Measurements from ENCODE around the gene DISP3.

DISP3 gene

DNA sequence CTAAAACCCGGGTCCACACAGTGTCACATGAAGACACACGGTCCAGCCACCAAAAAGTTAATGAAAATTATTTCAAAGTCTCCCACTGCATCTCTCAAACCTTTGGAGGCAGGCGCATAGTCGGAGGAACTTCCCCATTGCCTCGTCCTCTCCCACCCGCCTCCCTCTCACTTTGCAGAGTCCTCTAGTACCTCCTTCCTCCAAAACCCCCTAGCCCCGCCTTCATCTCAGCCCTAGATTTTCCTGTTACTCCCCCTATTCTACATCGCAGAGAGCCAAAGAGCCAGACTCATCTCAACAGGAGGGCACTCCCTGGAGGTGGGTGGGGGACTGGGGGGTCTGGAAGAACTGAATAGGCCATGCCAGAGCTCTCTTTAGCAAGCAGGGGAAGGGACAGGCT is 79.3 kb downstream of the DISP3 start:
- H3K4me3 ChIP-seq (ENCODE audit: low read depth, low read length) = no peak overlapping the region
- TF ChIP-seq, protein P1, sequence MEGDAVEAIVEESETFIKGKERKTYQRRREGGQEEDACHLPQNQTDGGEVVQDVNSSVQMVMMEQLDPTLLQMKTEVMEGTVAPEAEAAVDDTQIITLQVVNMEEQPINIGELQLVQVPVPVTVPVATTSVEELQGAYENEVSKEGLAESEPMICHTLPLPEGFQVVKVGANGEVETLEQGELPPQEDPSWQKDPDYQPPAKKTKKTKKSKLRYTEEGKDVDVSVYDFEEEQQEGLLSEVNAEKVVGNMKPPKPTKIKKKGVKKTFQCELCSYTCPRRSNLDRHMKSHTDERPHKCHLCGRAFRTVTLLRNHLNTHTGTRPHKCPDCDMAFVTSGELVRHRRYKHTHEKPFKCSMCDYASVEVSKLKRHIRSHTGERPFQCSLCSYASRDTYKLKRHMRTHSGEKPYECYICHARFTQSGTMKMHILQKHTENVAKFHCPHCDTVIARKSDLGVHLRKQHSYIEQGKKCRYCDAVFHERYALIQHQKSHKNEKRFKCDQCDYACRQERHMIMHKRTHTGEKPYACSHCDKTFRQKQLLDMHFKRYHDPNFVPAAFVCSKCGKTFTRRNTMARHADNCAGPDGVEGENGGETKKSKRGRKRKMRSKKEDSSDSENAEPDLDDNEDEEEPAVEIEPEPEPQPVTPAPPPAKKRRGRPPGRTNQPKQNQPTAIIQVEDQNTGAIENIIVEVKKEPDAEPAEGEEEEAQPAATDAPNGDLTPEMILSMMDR (IDR thresholded peaks at IDR 0.05; ENCODE audit: low read depth, low read length) = no peak

DNA sequence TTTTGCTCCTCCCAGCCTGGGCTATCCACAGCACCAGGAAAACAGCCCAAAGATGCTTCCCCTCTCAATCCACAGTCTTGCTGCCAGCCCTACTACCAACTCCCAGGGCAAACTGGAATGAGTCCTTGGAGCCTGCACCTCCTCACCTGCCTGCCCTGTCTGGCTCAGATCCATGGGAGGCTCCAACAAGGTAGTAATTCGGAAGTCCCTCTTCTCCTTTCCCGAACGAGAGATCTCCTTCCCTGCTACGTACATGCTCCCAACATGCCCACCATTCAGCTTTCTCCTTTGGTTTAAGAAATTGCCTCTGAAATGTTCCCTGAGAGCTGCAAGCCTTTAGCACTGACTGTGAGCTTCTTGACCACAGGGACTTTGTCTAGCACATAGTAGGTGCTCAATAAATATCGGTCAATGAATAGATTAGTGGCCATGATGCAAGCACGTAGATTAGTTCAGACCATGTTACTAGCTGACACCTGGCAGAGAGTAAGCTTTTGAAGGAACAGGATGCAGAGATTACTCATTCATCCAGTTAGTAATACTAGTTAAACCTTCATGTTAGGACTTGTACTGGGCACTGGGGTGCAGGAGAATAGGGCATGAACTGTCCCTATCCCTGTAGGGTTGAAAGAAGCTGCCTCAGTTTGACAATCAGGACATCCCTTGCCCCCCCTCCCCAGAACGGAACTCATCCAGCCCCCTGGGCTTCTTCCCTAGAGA is 80.1 kb downstream of the DISP3 start:
- H3K4me3 ChIP-seq (ENCODE audit: low read depth, low read length) = no peak overlapping the region
- TF ChIP-seq, protein P1 (IDR thresholded peaks at IDR 0.05; ENCODE audit: low read depth, low read length) = no peak

DNA sequence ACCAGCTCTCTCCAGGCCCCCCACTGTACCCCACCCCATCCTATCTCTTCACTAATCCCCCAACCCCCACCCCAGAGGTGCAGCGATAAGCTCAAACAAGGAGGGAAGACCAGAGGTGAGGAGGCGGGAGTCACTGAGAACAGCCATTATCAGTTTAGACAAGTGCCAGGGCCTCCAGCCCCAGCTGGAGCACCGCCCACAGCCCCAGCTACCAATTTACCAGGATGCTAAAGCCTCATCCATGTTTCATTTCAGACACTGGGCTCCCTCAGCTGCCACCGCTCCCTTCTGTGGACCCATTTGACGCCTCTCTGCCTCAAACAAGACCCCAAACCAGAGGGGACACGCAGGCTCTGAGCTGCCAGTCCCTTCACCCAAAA is 80.6 kb downstream of the DISP3 start:
- TF ChIP-seq, protein P1 (IDR thresholded peaks at IDR 0.05; ENCODE audit: low read depth, low read length) = no peak
- H3K4me3 ChIP-seq (ENCODE audit: low read depth, low read length) = no peak overlapping the region

DNA sequence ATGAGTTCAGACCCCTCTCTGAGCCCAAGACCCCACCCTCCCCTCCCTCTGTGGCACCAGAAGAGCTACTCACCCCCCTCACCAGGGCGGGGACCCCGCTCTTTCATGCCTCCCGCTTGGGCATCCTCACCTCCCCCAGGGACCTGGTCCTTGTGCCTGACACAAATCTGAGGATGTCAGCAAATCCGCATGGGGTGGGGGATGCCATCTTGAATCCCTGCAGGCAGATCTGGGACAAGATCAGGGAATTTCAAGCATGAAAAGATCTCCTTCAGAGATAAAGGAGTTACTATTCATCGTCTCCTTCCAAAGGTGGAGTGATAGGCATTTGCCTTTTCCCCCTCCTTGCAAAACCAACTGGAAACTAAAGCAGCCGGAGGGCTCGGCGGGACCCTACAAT is 81.1 kb downstream of the DISP3 start:
- H3K4me3 ChIP-seq (ENCODE audit: low read depth, low read length) = no peak overlapping the region
- TF ChIP-seq, protein P1 (IDR thresholded peaks at IDR 0.05; ENCODE audit: low read depth, low read length) = no peak

DNA sequence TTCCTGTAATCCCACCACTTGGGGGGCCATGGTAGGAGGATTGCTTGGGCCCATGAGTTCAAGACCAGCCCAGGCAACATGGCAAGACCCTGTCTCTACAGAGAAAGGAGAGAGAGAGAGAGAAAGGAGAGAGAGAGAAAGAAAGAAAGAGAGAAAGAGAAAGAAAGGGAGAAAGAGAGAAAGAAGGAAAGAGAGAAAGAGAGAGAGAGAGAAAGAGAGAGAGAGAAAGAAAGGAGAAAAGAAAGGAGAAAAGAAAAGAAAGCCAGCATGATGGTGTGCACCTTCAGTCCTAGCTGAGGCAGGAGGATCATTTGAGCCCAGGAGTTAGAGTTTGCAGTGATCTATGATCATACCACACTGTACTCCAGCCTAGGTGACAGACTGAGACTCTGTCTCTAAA is 82.8 kb downstream of the DISP3 start:
- TF ChIP-seq, protein P1 (IDR thresholded peaks at IDR 0.05; ENCODE audit: low read depth, low read length) = no peak
- no peak overlapping the region for H3K4me3 ChIP-seq (ENCODE audit: low read depth, low read length)

DNA sequence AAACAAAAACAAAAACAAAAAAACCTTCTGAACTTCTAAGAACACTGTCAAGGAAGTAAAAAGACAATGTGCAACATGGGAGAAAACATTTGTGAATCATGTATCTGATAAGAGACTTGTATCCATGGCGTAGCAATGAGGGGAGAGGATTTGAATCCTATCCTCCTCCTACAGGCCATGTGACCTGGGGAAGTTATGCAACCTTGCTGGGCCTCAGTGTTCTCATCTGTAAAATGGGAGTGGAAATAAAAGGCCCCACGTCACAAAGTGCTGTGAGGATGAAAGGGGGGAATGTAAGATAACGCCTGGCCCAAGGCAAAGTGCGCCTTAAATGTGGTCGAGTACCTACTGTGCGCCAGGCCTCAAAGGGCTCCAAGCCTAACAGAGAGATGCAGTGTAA is 83.7 kb downstream of the DISP3 start:
- TF ChIP-seq, protein P1 (IDR thresholded peaks at IDR 0.05; ENCODE audit: low read depth, low read length) = no peak
- H3K4me3 ChIP-seq (ENCODE audit: low read depth, low read length) = no peak overlapping the region

DNA sequence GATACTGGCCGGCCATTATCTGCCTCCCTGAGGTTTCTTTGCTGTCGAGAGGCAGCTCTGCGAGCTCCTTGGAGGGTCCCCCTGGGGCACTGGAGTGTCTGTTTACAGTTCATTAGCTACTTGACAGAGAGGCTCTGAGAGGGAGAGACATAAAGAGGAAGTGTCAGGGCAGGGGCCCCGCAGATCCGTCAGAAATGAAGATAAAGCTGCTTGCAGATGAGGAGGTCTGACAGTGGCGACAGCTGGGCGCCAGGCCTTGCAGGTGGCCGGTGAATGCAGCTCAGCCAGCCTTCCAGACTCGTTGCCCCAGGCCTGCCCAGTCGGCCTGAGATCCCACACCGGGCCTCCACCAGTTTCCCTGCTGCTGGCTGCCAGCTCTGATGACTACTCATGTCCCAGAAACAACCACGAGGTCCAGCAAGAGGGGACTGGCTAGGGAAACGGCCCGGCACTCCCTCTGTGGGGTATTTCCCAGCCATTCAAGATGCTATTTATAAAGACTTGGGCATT is 84.7 kb downstream of the DISP3 start:
- no peak overlapping the region for H3K4me3 ChIP-seq (ENCODE audit: low read depth, low read length)
- TF ChIP-seq, protein P1 (IDR thresholded peaks at IDR 0.05; ENCODE audit: low read depth, low read length) = no peak
